GM12891 (cell line): Measurements from ENCODE around the gene EPB41L3.

ENCODE experiments used
- PAX5 ChIP-seq: IDR thresholded peaks from 2 replicates; pipeline ENCODE4 v1.6.1; 2011; ENCODE audit warnings: low read length, moderate library complexity, mild to moderate bottlenecking; ENCODE audit not compliant: insufficient read depth, severe bottlenecking
- POLR2A ChIP-seq: IDR thresholded peaks from 2 replicates; pipeline ENCODE4 v1.6.1; 2011; ENCODE audit warnings: low read depth, low read length, control low read depth
- POLR2AphosphoS5 ChIP-seq: IDR thresholded peaks from 2 replicates; pipeline ENCODE4 v1.6.1; 2011; ENCODE audit warnings: low read depth, low read length, control low read depth
- POU2F2 ChIP-seq: IDR thresholded peaks from 2 replicates; pipeline ENCODE4 v1.6.1; 2011; ENCODE audit warnings: low read depth, mild to moderate bottlenecking, control low read depth, low read length, moderate library complexity
- SPI1 ChIP-seq: IDR thresholded peaks from 2 replicates; pipeline ENCODE4 v1.6.1; 2011; ENCODE audit warnings: low read depth, low read length, control low read depth
- TAF1 ChIP-seq: IDR thresholded peaks from 2 replicates; pipeline ENCODE4 v1.6.1; 2011; ENCODE audit warnings: low read depth, low read length, control low read depth

- TF ChIP-seq POLR2A (no peak), POLR2AphosphoS5 (no peak), SPI1 (no peak), TAF1 (no peak), PAX5 (no peak), POU2F2 (no peak)
Measured at GRCh38 chr18:5543773-5544389, at the start of gene EPB41L3.
